ENCODE data around the gene HDAC2.

HDAC2 gene

DNA sequence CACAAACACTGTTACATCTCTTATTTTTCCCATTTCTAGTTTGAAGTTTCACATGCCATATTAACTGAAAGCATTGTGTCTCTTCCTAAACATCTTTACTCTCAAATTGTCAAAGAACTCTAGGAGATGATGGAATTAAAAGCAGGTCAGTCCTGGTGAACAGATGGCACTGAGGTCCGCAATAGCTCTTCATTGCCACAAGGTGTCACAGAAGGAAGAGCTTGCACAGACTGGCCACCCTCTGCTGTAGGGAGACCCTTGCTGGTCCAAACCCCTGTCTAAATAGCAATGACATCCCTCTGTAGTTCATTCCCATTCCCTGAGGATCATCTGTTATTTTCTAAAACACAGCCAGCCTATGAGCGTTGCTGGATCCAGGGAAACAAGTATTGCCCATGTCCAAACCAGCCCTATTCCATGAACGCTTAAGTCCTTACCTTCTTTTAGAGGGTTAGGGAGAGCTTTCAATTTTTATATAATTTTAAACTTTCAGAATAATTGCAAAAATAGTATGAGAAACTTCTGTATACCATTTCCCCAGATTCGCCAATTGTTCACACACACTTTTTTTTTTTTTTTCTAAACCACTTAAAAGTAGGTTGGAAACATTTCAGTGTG is 10.1 kb upstream of the HDAC2 start:
- H3K4me2 ChIP-seq = no peak overlapping the region
- H3K4me1 ChIP-seq (ENCODE audit: low read depth, poor library complexity, severe bottlenecking) = no peaks in the 10 kb centered on the region
- no peak overlapping the region for H3K4me3 ChIP-seq (IDR thresholded peaks at IDR 0.05; ENCODE audit: insufficient read depth, low read depth, low read length)

DNA sequence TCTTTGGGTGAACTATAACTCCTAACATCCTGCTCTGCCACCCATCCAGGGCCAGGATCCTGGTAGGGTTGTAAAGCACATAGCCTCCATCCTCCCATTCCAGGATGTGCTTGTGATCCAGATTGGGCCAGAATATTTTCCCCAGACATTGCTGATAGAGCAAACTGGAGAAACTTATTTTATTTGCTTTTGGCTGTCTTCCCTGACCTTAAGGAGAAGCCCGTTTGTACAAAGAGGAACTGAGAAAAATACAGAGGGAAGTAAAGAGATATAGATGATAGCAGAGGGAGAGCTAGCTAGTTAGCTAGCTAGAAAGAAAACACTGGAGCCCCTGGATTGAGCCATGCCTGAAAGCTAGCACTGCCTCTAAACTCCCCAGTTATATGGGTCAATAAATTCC is 9.0 kb upstream of the HDAC2 start:
- H3K4me3 ChIP-seq (IDR thresholded peaks at IDR 0.05; ENCODE audit: insufficient read depth, low read depth, low read length) = no peak overlapping the region
- no peak overlapping the region for H3K27ac ChIP-seq
- H3K4me2 ChIP-seq = no peak overlapping the region
- no peaks in the 10 kb centered on the region for H3K4me1 ChIP-seq (ENCODE audit: low read depth, poor library complexity, severe bottlenecking)
- H2AFZ ChIP-seq (ENCODE audit: low read depth) = no peak overlapping the region
- no peaks in the 10 kb centered on the region for H3K36me3 ChIP-seq (ENCODE audit: insufficient read depth)
- no peak overlapping the region for H3K9ac ChIP-seq
- H4K20me1 ChIP-seq (ENCODE audit: insufficient read depth) = no peaks in the 10 kb centered on the region
- TF ChIP-seq, protein P1, sequence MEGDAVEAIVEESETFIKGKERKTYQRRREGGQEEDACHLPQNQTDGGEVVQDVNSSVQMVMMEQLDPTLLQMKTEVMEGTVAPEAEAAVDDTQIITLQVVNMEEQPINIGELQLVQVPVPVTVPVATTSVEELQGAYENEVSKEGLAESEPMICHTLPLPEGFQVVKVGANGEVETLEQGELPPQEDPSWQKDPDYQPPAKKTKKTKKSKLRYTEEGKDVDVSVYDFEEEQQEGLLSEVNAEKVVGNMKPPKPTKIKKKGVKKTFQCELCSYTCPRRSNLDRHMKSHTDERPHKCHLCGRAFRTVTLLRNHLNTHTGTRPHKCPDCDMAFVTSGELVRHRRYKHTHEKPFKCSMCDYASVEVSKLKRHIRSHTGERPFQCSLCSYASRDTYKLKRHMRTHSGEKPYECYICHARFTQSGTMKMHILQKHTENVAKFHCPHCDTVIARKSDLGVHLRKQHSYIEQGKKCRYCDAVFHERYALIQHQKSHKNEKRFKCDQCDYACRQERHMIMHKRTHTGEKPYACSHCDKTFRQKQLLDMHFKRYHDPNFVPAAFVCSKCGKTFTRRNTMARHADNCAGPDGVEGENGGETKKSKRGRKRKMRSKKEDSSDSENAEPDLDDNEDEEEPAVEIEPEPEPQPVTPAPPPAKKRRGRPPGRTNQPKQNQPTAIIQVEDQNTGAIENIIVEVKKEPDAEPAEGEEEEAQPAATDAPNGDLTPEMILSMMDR (conservative IDR thresholded peaks at IDR 0.05; ENCODE audit: low read depth, low read length) = no peak
- no peaks in the 10 kb centered on the region for H3K27me3 ChIP-seq (ENCODE audit: insufficient read depth, low read depth)
- no peaks in the 10 kb centered on the region for H3K79me2 ChIP-seq (ENCODE audit: insufficient read depth, low read depth)

More for the DNA sequence above, 10.1 kb upstream of the HDAC2 start:
- H3K27me3 ChIP-seq (ENCODE audit: insufficient read depth, low read depth) = no peaks in the 10 kb centered on the region
- no peaks in the 10 kb centered on the region for H4K20me1 ChIP-seq (ENCODE audit: insufficient read depth)
- no peak overlapping the region for H3K27ac ChIP-seq
- H3K9ac ChIP-seq = no peak overlapping the region
- H3K36me3 ChIP-seq (ENCODE audit: insufficient read depth) = no peaks in the 10 kb centered on the region
- H2AFZ ChIP-seq (ENCODE audit: low read depth) = no peak overlapping the region
- TF ChIP-seq, protein P1 (conservative IDR thresholded peaks at IDR 0.05; ENCODE audit: low read depth, low read length) = peak; percentile 67
- H3K79me2 ChIP-seq (ENCODE audit: insufficient read depth, low read depth) = no peaks in the 10 kb centered on the region

DNA sequence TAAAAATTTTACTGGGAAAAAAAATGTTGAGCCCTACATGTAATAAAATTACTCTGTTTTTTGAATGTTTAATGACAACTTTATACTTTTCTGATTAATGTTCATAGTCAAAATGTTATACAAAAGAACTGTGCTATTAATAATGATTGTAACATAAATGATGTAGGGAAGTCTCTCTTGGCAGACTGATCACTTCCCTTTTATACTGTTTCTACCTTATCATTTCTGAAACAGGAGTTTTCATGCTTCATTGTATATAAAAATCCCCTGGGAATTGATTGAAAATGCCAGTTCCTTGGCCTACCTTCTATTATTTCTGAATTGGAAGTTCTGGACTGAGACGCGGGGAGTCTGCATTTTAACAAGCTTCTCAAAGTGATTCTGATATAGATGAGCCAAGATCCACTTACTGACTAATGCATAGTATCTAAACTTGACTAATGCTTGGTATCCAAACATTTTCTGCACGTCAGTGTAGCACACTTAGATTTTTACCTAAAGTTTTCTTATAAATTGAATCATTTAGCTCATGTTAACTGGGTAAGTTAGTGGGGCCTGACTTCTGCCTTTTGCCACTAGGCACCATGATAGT is 7.2 kb upstream of the HDAC2 start:
- no peak overlapping the region for H3K4me3 ChIP-seq (IDR thresholded peaks at IDR 0.05; ENCODE audit: insufficient read depth, low read depth, low read length)
- H3K36me3 ChIP-seq (ENCODE audit: insufficient read depth) = no peaks in the 10 kb centered on the region
- H3K27me3 ChIP-seq (ENCODE audit: insufficient read depth, low read depth) = no peaks in the 10 kb centered on the region
- no peaks in the 10 kb centered on the region for H3K4me1 ChIP-seq (ENCODE audit: low read depth, poor library complexity, severe bottlenecking)
- no peak overlapping the region for H2AFZ ChIP-seq (ENCODE audit: low read depth)
- TF ChIP-seq, protein P1 (conservative IDR thresholded peaks at IDR 0.05; ENCODE audit: low read depth, low read length) = no peak
- no peak overlapping the region for H3K4me2 ChIP-seq
- no peaks in the 10 kb centered on the region for H4K20me1 ChIP-seq (ENCODE audit: insufficient read depth)
- H3K27ac ChIP-seq = no peak overlapping the region
- no peaks in the 10 kb centered on the region for H3K79me2 ChIP-seq (ENCODE audit: insufficient read depth, low read depth)
- H3K9ac ChIP-seq = no peak overlapping the region

DNA sequence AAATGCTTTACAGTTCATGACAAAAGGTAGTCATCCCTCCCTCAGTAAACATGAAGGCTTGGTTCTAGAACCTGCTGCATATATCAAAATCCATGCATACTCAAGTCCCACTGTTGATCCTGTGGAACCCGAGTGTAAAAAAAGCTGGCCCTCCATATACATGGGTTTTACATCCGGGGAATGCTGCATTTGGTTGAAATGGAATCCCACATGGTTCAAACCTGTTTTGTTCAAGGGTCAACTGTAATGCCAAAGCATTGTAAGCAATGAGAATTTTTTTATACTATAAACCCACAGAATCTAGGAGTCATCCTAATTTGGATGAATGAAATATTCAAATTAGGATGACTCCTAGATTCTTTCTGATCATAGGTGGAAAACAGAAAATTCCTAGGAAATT is 5.9 kb upstream of the HDAC2 start:
- H3K36me3 ChIP-seq (ENCODE audit: insufficient read depth) = no peaks in the 10 kb centered on the region
- peaks cover 4% of the 10 kb centered on the region for H3K4me1 ChIP-seq (ENCODE audit: low read depth, poor library complexity, severe bottlenecking)
- no peak overlapping the region for H3K9ac ChIP-seq
- H4K20me1 ChIP-seq (ENCODE audit: insufficient read depth) = no peaks in the 10 kb centered on the region
- no peak overlapping the region for H3K4me2 ChIP-seq
- no peaks in the 10 kb centered on the region for H3K79me2 ChIP-seq (ENCODE audit: insufficient read depth, low read depth)
- no peaks in the 10 kb centered on the region for H3K27me3 ChIP-seq (ENCODE audit: insufficient read depth, low read depth)
- no peak overlapping the region for H3K27ac ChIP-seq
- H3K4me3 ChIP-seq (IDR thresholded peaks at IDR 0.05; ENCODE audit: insufficient read depth, low read depth, low read length) = no peak overlapping the region
- H2AFZ ChIP-seq (ENCODE audit: low read depth) = no peak overlapping the region
- TF ChIP-seq, protein P1 (conservative IDR thresholded peaks at IDR 0.05; ENCODE audit: low read depth, low read length) = no peak
